Cardiac atrium fibroblast (primary cell): Measurements from ENCODE around the gene PARP3. TPM values are rescaled to one million over a fixed set of nuclear protein-coding genes. Genes with fewer than 3 reads are reported as not detected.

Experiments
- total RNA-seq: library from RNA; depleted of rRNA; stranded (reverse); fragments of >200 nt; gene quantifications from 2 replicates; pipeline ENCODE4 v1.2.3, GENCODE V29; 2015

Gene PARP3
- total RNA-seq, result 20.4 and 31.6 TPM in 2 replicates

DNA sequence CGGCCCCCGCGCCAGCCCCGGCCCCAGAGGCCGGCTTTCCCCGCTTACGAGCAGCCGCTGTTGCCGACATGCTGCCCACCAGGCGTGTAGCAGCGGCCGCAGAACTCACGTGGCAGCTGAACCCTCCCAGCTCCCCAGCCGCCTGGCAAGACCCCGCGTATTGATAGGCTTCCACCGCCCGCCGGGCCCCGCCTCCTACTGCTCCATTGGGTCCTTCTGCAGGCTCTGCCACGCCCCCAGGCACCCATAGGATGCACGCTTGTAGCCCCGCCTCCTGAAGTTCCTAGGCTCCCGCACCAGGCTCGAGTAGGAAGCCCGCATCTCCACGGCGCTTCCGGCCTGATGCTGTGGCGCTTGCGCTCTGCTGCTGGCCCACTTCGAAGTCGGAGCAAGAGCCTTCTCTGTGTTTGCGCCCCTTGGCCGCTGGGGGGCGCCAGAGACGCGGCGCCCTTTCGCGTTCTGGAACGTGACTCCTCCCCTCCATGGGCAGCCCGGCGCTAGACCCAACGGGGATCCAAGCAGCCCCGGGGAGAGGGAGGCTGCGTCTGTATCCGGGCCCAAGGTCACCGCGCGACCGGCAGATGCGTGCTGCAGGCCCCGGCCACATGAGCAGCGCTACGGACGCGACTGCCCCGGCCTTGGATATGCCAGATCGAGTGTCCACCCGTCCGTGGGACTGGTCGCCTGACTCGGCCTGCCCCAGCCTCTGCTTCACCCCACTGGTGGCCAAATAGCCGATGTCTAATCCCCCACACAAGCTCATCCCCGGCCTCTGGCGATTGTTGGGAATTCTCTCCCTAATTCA, at the start of gene PARP3, which contains the start of gene RRP9:
Gene PARP3, plus strand, starts transcription at position 566 of the 805 bp plus-strand sequence. CDS start 993 bp downstream, outside the sequence.
Gene RRP9, minus strand, starts transcription at position 107 of the 805 bp plus-strand sequence. Its CDS starts 37 bp downstream, at position 70.

GRCh38 chr3:51955175-51955892, 13.2 kb downstream of the PARP3 start, which contains the start of gene GPR62:
Gene GPR62 (plus strand): TSS chr3:51955381. CDS start chr3:51955653, 272 bp downstream.

DNA sequence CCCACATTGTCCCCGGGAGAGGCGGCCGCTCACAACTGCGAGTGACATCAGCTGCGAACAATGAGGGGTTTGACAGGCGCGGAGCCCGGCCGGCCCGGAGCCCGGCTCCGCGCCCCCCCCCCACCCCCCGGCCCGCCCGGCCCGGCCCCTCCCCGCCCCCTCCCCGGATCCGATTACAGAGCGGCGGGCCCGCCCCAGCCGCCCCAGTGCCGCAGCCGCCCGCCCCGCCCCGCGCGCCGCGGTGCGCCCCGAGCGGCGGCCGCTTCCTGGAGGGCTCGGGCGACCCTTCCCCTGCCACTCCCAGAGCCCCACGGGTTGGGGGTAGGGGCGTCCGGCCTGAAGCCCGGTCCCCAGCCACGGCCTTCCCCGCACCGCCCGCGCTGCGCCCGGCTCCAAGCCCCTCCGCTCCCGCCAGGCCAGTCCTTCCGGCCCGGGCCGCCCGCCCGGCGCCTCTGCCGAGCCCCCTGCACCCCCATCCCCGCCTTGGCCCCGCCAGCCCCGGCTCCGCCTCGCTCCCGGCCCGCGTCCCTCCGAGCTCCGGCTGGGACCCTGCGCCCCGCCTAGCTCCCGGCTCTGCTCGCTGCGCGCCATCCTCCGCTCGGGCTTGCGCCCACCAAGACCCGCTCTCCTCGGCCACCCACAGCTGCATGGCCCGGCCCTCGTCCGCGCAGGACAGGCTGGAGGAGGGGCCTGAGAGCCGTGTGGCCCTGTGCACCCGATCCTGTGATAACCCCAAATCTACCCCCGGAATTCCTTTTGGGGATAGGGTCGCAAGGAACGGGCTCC, 25.4 kb downstream of the PARP3 start, which contains the start of gene PCBP4:
Gene PCBP4, minus strand, starts transcription at position 71 of the 786 bp plus-strand sequence. CDS start 6,214 bp downstream, outside the sequence.

DNA sequence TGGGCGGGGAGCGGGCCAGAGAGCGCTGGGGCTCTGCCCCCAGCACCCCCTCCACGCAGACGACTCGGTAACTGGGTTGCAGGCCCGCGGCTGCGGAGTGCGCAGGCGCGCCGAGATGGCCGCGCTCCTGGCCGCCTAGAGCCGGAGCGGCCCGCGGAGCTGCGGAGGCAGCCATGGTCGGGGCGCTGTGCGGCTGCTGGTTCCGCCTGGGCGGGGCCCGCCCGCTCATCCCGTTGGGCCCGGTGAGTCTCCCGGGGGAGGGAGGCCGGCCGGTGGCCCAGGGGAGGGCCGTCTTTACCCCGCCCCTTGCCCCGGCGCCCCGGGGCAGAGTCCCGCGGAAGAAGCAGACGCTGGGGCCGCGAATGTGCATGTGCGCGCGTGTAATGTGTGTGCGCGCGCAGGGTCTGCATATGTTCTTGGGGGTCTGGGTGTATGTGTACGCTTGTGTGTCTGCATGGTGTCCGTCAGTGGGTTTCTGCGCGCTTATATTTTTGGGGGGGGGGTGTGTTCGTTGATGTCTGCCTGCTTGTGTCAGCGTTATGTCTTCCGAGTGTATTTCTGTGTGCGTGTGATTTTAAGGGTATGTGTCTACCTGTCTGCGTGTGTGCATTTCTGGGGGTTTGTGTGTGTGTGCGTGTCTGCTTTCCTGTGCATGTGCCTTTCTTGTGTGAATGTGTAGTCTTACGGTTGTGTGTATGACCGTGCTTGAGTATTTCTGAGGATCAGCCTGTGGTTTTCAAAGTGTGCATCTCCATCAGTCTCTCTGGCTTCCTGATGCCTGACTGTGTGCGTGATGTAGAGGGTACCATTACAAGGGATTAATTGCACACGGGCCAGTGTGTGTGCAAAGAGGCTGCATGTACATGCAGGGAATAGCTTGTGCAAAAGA, 33.0 kb downstream of the PARP3 start, which contains the start of gene ABHD14A:
Gene ABHD14A, plus strand, starts transcription at position 102 of the 889 bp plus-strand sequence. Its CDS starts 72 bp downstream, at position 174.

DNA sequence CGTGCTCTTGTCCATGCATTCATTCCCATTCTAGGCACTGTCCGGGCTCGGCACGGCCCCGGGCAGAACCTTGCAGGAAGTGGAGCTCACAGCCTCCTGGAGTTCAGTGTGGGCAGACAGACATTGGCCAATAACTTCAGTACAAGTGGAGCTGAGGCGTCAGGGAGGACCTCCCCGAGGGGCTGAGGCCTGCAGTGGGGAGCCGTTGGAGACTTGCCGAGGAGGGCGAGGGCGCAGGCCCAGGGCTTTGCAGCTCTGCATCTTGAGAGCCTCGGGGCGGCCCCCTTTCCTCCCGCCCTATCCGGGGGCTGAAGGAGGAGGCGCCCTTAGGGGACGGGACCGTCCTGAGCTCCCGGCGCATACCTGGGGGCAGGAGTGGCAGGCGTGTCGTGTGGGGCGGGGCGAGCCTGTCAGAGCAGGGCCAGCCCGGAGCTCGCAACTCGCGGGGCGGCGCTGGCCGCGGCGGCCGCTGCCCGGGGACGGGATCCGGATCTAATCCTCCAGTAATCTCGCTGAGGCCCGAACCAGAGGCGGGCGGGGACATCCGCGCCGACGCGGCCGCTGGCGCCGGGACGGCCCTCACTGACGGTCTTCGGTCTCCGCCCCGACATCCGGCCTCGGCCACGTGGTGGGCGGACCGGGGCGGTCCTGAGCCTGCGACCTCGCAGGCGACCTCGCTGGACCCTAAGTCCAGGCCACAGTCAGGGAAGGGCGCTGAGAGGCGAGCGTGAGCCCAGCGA, 40.8 kb downstream of the PARP3 start, which contains the start of gene ACY1:
Gene ACY1, plus strand, starts transcription at position 698 of the 740 bp plus-strand sequence. CDS start 530 bp downstream, outside the sequence.

DNA sequence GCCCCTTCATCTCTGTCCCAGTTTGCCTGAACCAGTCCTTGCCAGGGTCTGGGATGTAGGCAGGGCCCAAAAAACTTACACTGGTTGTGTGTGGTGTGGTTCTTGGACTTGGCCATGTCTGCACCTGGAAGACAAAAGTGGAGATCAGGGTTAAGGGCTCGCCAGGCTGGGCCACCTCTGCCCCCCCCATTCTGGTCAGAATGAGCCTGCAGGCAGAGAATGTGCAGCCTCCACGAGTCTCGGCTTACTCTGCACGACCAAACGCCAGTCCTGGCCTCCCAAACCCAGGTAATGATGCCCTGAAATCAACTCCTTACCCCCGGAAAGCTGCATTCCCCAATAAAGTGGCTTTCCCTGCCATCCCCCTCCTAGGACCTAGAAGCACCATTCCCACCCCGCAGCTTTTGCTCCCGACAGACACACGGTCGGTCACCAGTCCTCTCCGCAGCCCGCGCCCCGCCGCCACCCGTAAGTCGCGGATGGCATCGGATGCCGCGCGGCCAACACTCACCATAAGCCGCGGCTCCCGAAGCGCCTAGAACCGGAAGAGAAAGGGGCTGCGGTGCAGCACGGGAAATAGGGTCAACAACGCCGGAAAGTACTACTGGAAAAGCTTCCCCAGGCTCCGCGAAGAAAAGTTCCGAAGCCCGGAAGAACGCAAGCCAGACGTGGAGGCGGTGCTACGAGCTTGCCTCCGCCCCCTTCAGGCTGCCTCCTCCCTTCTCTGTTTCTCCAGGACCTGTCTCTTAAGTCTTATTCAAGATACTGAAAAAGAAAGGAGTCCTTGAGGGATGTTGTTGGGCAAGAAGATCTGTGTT, 53.4 kb downstream of the PARP3 start, which contains the start of gene RPL29:
Gene RPL29, minus strand, starts transcription at position 550 of the 818 bp plus-strand sequence. Its CDS starts 434 bp downstream, at position 116.

Other genes with a start within 250 kb of the PARP3 start
- under 0.01 and 1.6 TPM in 2 replicates for gene GRM2, start 235.3 kb upstream of the PARP3 start, total RNA-seq
- gene IQCF6, start 163.1 kb upstream of the PARP3 start, total RNA-seq, result not detected in 2 replicates
- not detected in 2 replicates for gene IQCF2, start 80.7 kb upstream of the PARP3 start, total RNA-seq
- not detected in 2 replicates for gene IQCF5, start 66.8 kb upstream of the PARP3 start, total RNA-seq
- not detected in 2 replicates for gene IQCF1, start 39.0 kb upstream of the PARP3 start, total RNA-seq
- gene RRP9, start 459 bp upstream of the PARP3 start, total RNA-seq, result 21.1 and 23.0 TPM in 2 replicates
- not detected in 2 replicates for gene GPR62, start 13.0 kb downstream of the PARP3 start, total RNA-seq
- 27.5 and 50.2 TPM in 2 replicates for gene PCBP4, start 25.1 kb downstream of the PARP3 start, total RNA-seq
- 43.5 and 44.7 TPM in 2 replicates for gene ABHD14B, start 31.7 kb downstream of the PARP3 start, total RNA-seq
- 20.7 and 29.2 TPM in 2 replicates for gene ABHD14A, start 32.7 kb downstream of the PARP3 start, total RNA-seq
- 52.7 and 73.5 TPM in 2 replicates for gene ACY1, start 41.2 kb downstream of the PARP3 start, total RNA-seq
- 1,720 and 2,013 TPM in 2 replicates for gene RPL29, start 53.5 kb downstream of the PARP3 start, total RNA-seq
- gene DUSP7, start 114.2 kb downstream of the PARP3 start, total RNA-seq, result 12.2 and 17.1 TPM in 2 replicates
- gene POC1A, start 212.1 kb downstream of the PARP3 start, total RNA-seq, result 1.1 and 4.7 TPM in 2 replicates